ENCODE data around the gene UGT1A10.

The UGT1A10 gene

GRCh38 chr2:233768076-233768475, 131.8 kb downstream of the UGT1A10 start:
- in situ Hi-C loops (cut with MboI; ENCODE audit: low pct_unique_long_range_greater_than_20kb, low sequenced_read_pairs, unreplicated experiment), result no loop called here
- no peak for DNase-seq (ENCODE audit: low spot score)
- no peak for TF ChIP-seq CTCF (IDR thresholded peaks at IDR 0.05; ENCODE audit: extremely low read depth, insufficient read depth, missing control alignments)

GRCh38 chr2:233769260-233769659, 133.0 kb downstream of the UGT1A10 start:
- no peak for DNase-seq (ENCODE audit: low spot score)
- in situ Hi-C loops (cut with MboI; ENCODE audit: low pct_unique_long_range_greater_than_20kb, low sequenced_read_pairs, unreplicated experiment), result no loop called here
- TF ChIP-seq CTCF (IDR thresholded peaks at IDR 0.05; ENCODE audit: extremely low read depth, insufficient read depth, missing control alignments), result no peak

- TF ChIP-seq CTCF (IDR thresholded peaks at IDR 0.05; ENCODE audit: extremely low read depth, insufficient read depth, missing control alignments), result no peak
- in situ Hi-C loops (cut with MboI; ENCODE audit: low pct_unique_long_range_greater_than_20kb, low sequenced_read_pairs, unreplicated experiment), result no loop called here
- DNase-seq (ENCODE audit: low spot score), result no peak
These were observed 135.9 kb downstream of the UGT1A10 start for GRCh38 chr2:233772153-233772552.

GRCh38 chr2:233772583-233772982, 136.3 kb downstream of the UGT1A10 start:
- TF ChIP-seq CTCF (IDR thresholded peaks at IDR 0.05; ENCODE audit: extremely low read depth, insufficient read depth, missing control alignments), result no peak
- in situ Hi-C loops (cut with MboI; ENCODE audit: low pct_unique_long_range_greater_than_20kb, low sequenced_read_pairs, unreplicated experiment), result no loop called here
- no peak for DNase-seq (ENCODE audit: low spot score)

- TF ChIP-seq CTCF (IDR thresholded peaks at IDR 0.05; ENCODE audit: extremely low read depth, insufficient read depth, missing control alignments), result no peak
- in situ Hi-C loops (cut with MboI; ENCODE audit: low pct_unique_long_range_greater_than_20kb, low sequenced_read_pairs, unreplicated experiment), result no loop called here
- DNase-seq (ENCODE audit: low spot score), result no peak
These were observed 137.6 kb downstream of the UGT1A10 start for GRCh38 chr2:233773854-233774253.

- no peak for DNase-seq (ENCODE audit: low spot score)
- in situ Hi-C loops (cut with MboI; ENCODE audit: low pct_unique_long_range_greater_than_20kb, low sequenced_read_pairs, unreplicated experiment), result no loop called here
- TF ChIP-seq CTCF (IDR thresholded peaks at IDR 0.05; ENCODE audit: extremely low read depth, insufficient read depth, missing control alignments), result no peak
These were observed 139.2 kb downstream of the UGT1A10 start for GRCh38 chr2:233775414-233775813.

- DNase-seq (ENCODE audit: low spot score), result no peak
- no peak for TF ChIP-seq CTCF (IDR thresholded peaks at IDR 0.05; ENCODE audit: extremely low read depth, insufficient read depth, missing control alignments)
- in situ Hi-C loops (cut with MboI; ENCODE audit: low pct_unique_long_range_greater_than_20kb, low sequenced_read_pairs, unreplicated experiment), result no loop called here
These were observed 141.8 kb downstream of the UGT1A10 start, which contains the start of gene MROH2A for GRCh38 chr2:233778030-233778429. TSS of gene MROH2A (plus strand) at chr2:233778330. CDS start at chr2:233779359, 1,029 bp downstream.

Data from GM13977 (cell line).